Activated T-cell treated with anti-CD3 and anti-CD28 coated beads, Interleukin-2, amount 50 U/mL, for 24 hours (primary cell): Measurements from ENCODE around the gene CASZ1.

ENCODE experiments used
- DNase-seq: peaks from one replicate; pipeline ENCODE4 v3.0.0-alpha.2; 2020
- H3K27ac Mint-ChIP-seq: 2 replicates; pipeline ENCODE4 v1.8.0; 2020; ENCODE audit warnings: mild to moderate bottlenecking, mixed read lengths
- H3K27me3 Mint-ChIP-seq: 2 replicates; pipeline ENCODE4 v1.8.0; 2020; ENCODE audit warnings: mixed read lengths
- H3K36me3 Mint-ChIP-seq: 2 replicates; pipeline ENCODE4 v1.8.0; 2020; ENCODE audit warnings: low read depth, mixed read lengths
- H3K4me1 Mint-ChIP-seq: 2 replicates; pipeline ENCODE4 v1.8.0; 2020; ENCODE audit warnings: low read depth, mixed read lengths
- H3K4me3 Mint-ChIP-seq: 2 replicates; pipeline ENCODE4 v1.8.0; 2020; ENCODE audit warnings: mild to moderate bottlenecking, moderate library complexity, mixed read lengths
- H3K9me3 Mint-ChIP-seq: 2 replicates; pipeline ENCODE4 v1.8.0; 2020; ENCODE audit warnings: mixed read lengths

Gene CASZ1

DNA sequence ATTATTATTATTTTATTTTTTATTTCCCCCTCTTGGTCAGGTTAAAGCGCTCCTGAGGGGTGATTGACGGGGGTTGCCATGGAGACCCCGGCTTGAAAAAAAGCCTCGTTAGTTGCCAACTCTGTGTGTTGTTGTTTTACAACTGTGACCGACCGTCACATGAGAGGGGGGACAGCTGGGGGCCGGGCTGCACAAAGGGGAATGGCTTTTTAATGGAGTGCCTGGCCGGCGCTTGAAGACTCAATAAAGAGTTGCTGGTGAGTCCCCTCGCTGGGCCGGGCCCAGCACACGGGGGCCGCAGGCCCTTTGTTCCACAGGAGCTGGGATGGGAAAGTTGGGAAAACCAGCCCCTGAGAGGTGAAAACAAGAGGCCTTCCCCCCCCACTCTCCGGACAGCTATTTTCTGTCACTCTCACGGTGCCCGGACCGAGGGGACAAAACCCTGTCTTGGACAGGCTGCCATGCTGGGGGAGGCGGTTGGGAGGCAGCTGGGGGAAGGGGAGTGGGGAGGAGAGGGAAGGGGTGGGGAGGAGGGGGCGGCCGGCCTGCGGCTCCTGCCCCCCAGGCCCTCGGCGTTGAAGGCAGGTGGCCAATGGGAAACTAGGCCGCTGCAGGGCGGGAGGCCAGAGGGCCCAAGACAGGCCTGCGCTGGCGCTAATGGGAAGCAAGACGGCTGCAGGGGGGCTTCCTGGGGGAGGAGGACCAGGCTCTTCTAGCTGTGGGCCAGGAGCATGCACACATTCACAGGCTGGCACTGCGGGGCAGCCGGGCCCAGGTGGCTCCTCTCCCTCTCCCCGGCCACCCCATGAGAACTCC lies 67.6 kb downstream of the CASZ1 start:
- Mint-ChIP-seq H3K9me3 (no peaks in the 10 kb centered on the region), H3K27ac (no peak overlapping the region), H3K4me1 (peaks cover 8% of the 10 kb centered on the region), H3K4me3 (no peak overlapping the region), H3K36me3 (no peaks in the 10 kb centered on the region), H3K27me3 (peaks cover 3% of the 10 kb centered on the region)
- no peak for DNase-seq

DNA sequence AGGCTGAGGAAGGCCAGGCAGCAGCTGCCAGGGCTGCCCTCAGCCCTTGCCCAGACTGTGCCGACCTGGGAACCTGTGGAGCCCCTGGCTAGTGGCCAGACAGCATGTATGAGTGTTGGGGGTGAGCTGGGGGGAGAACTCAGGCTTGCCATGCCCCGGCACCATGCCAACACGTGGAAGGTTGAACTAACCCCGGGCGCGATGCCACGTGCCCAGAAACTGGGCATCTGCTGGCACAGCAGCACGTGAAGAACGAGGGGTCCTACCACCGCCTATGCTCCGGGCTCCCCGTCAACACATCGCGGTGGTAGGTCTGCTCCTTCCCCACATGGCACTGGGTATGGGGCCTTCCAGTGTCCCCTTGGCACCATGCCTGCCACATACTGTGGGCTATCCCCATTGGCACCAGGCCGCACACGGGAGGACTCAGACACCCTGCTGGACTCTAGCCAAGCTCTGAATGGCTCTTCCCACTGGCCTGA lies 68.7 kb downstream of the CASZ1 start:
- Mint-ChIP-seq H3K36me3 (no peaks in the 10 kb centered on the region), H3K9me3 (no peaks in the 10 kb centered on the region), H3K4me1 (peaks cover 3% of the 10 kb centered on the region), H3K4me3 (no peak overlapping the region), H3K27me3 (peaks cover 3% of the 10 kb centered on the region), H3K27ac (no peak overlapping the region)
- no peak for DNase-seq

DNA sequence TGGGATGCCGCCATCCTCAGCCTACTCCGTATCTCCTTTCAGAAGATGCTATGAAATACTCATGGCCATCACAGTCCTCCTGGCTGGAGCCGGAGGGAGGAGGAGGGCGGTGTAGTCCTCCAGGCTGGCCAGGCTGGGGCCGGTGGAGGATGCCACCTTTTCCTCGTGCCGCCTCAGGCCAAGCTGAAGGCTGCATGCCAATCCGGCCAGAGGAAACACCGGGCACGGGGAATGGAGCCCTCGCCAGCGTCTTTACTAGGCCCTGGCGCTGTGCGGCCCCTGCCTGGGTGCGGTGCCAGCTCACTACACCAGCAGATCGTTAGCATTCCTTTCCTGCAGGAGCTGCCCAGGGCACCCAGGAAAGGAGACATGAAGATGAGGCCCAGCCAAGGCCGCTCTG lies 70.1 kb downstream of the CASZ1 start:
- Mint-ChIP-seq H3K36me3 (no peaks in the 10 kb centered on the region), H3K27ac (no peak overlapping the region), H3K4me1 (peaks cover 2% of the 10 kb centered on the region), H3K9me3 (no peaks in the 10 kb centered on the region), H3K27me3 (no peaks in the 10 kb centered on the region), H3K4me3 (no peak overlapping the region)
- no peak for DNase-seq

DNA sequence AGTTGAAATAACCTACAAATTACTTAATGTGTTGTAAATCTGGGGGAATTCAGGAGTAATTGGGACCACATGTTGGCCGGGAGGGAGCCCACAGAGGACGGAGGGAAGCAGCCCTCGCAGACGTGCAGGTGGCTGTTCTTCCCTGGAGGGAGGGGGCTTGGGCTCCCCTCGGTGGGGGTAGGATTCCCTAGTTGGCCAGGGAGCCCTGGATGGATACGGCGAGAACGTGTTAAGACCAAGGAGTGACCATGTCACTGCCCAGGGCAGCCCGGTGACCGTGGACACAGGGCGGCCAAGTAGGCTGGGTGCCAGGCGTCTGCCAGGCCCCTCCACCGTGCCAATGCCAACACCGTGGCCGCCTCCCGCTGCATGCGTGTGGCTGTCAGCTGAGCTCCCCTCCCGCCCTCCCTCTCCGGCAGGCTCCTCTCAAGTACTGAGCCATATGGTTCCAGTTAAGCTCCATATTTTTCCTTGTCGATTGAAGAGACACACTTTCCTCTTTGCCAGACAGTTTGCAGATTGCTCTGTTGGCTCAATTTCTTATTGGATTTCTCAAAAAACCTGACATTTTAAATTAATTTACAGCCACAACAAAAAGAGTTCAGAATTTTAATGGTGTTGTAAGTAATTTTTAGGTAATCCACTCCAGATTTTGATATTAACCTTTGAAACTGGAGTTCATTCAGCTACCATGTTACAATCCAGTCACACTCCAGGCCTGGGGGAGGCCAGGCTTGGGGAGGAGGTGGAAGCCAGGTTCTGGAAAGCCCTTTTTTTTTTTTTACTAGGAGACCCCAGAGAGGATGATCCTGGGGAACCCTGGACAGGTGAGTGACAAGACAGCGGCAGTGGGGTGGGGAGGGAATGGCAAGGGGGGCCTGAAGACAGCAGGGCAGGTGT lies 71.2 kb downstream of the CASZ1 start:
- no peak for DNase-seq
- no peaks in the 10 kb centered on the region for H3K9me3 Mint-ChIP-seq
- no peak overlapping the region for H3K4me3 Mint-ChIP-seq
- no peaks in the 10 kb centered on the region for H3K36me3 Mint-ChIP-seq
- no peak overlapping the region for H3K27ac Mint-ChIP-seq
- H3K4me1 Mint-ChIP-seq = no peaks in the 10 kb centered on the region
- H3K27me3 Mint-ChIP-seq = no peaks in the 10 kb centered on the region

DNA sequence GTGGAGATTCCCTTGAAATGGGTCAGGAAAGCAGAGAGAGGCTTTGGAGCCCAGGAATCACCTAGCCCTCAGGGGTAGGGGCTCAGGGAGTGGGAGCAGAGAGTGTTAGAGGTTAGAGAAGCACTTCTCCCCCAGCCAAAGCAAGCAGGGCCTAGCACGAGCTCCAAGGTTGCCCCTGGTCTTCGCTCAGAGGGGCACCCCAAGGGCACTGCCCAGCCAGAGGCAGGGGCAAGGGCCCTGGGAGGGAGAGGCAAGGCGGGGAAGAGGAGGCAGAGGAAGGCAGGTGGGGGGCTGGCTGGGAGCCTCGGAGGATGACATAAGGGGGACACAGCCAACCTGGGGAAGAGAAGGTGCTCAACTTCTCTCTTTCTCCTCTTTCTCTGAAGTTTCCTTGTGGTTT lies 71.9 kb downstream of the CASZ1 start:
- Mint-ChIP-seq H3K9me3 (no peaks in the 10 kb centered on the region), H3K4me3 (no peak overlapping the region), H3K36me3 (no peaks in the 10 kb centered on the region), H3K27ac (no peak overlapping the region), H3K4me1 (no peaks in the 10 kb centered on the region), H3K27me3 (no peaks in the 10 kb centered on the region)
- no peak for DNase-seq

DNA sequence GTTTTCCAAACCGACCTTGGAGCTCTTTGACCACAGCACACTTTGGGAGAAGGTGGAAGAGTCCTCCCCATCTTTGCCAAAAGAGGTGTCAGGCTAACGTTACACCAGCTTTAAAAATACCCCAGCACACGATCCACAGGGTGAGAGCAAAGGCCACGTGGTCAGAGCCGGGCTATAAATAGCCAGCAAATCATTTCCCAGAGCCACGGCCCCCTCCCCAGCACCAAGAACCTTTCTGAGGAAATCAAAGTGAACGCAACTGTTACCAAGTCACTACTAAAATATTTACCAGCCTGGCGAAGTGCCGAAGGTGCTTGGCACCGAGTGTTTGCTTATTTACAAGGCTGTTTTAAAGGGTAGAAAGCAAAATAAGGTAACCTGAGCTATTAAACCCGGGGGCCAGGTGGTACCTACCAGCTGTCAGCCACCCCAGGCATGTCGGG lies 72.4 kb downstream of the CASZ1 start:
- Mint-ChIP-seq H3K9me3 (no peaks in the 10 kb centered on the region), H3K36me3 (no peaks in the 10 kb centered on the region), H3K27ac (no peak overlapping the region), H3K4me1 (no peaks in the 10 kb centered on the region), H3K4me3 (no peak overlapping the region), H3K27me3 (no peaks in the 10 kb centered on the region)
- DNase-seq = no peak

DNA sequence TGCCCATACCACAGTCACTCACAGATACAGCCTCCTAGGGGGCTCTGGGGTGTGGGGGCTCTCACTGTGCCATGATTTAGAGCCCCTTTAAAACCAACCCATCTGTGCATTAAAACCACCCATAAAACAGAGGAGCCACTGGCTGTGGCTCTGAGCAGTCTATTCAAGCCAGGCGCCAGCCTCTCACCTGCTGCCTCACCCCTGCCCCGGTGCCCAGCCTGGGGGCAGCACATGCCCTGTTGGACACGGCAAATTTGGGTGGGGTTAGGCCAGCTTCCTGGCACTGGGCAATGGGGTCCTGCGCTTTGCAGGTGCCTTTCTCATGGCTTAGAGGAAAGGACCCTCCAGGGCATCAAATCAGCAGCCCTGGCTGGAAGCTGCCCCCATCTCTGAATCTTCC lies 73.1 kb downstream of the CASZ1 start:
- no peaks in the 10 kb centered on the region for H3K36me3 Mint-ChIP-seq
- no peaks in the 10 kb centered on the region for H3K9me3 Mint-ChIP-seq
- H3K27me3 Mint-ChIP-seq = no peaks in the 10 kb centered on the region
- DNase-seq = no peak
- no peak overlapping the region for H3K4me3 Mint-ChIP-seq
- H3K4me1 Mint-ChIP-seq = no peaks in the 10 kb centered on the region
- no peak overlapping the region for H3K27ac Mint-ChIP-seq

DNA sequence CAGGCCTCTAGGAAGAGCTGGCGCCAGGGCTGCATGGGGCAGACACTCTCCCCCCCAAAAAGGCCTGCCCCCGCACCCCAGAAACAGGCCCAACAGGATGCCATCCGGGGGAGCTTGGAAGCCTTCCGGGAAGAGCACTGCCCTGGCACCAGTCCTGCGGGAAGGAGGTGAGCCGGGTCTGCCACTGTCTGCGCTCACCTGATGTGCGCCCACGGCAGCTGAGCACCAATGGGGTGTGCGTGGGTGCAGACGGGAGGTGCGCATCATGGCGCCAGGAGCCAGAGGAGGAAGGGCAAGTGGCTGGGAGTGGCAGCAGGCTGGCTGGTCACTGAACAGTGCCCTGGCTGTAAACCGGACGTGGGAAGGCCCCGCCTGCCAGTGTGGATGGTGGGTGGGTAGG lies 73.6 kb downstream of the CASZ1 start:
- Mint-ChIP-seq H3K27ac (no peak overlapping the region), H3K4me3 (no peak overlapping the region), H3K9me3 (no peaks in the 10 kb centered on the region), H3K4me1 (no peaks in the 10 kb centered on the region), H3K36me3 (no peaks in the 10 kb centered on the region), H3K27me3 (no peaks in the 10 kb centered on the region)
- DNase-seq = no peak

DNA sequence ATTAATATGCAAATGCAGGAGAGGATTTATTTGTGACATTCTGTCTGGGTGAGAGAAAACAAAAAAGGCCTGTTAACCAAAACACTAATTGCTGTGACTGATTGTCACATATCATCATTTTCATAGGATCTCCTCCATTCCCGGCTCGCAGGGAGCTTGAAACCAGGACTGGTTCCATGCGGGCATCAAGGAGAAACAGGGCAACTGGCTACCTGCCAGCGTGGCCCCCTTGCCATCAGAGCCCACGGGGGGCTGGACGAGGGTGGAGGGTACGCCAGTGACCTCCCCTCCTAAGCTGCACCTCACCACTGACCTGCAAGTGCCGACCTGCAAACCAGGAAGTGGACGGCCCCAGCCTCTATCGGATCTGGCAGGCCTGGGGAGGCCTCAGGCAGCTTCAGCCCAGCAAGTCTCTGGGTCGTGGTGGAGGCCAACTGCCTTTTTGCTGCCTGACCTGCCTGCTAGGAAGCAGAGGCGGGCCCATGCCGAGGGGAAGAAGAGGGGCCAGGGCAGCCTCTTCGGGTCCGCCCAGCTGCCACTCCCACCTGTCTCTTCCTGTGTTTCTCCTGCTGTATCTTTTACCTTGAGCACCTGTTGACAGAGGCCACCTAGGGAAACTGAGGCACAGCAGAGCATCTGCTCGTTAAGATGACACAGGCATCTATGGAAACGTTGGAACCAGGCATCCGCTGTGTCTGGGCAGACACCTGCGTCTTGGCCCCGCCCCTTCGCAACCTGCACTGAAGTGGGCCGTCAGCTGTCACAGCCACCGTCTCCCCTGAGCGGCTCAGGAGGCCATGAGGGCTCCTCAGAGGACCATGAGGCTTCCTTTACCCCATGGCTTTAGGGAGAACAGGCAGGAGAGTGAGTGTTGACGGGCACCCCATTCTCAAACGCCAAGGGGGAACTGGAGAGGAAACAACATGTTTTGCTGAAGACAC lies 74.8 kb downstream of the CASZ1 start:
- H3K4me3 Mint-ChIP-seq = no peak overlapping the region
- H3K9me3 Mint-ChIP-seq = no peaks in the 10 kb centered on the region
- H3K36me3 Mint-ChIP-seq = no peaks in the 10 kb centered on the region
- peaks cover 3% of the 10 kb centered on the region for H3K27me3 Mint-ChIP-seq
- no peak overlapping the region for H3K27ac Mint-ChIP-seq
- DNase-seq = no peak
- no peaks in the 10 kb centered on the region for H3K4me1 Mint-ChIP-seq

DNA sequence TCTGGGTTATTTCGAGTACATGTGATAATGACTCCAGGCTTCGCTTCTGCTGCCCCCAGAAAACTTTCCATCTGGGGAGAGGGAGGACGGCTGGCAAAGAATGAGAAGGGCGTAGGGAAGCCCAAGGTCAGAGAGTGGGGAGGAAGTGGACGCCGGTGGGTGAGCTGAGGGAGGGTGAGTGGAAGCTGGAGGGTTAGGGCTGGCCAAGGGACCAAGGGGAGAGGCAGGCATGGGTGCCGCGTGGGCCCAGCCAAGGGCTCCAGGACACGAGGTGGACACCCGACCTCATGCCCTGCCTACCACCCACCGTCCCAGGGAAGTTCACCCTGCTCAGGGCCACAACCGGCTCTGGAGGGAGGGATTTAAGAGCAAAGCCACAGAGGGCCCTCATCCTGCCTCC lies 75.8 kb downstream of the CASZ1 start:
- Mint-ChIP-seq H3K36me3 (no peaks in the 10 kb centered on the region), H3K4me1 (no peaks in the 10 kb centered on the region), H3K27ac (no peak overlapping the region), H3K27me3 (peaks cover 7% of the 10 kb centered on the region), H3K9me3 (no peaks in the 10 kb centered on the region), H3K4me3 (no peak overlapping the region)
- DNase-seq = no peak

DNA sequence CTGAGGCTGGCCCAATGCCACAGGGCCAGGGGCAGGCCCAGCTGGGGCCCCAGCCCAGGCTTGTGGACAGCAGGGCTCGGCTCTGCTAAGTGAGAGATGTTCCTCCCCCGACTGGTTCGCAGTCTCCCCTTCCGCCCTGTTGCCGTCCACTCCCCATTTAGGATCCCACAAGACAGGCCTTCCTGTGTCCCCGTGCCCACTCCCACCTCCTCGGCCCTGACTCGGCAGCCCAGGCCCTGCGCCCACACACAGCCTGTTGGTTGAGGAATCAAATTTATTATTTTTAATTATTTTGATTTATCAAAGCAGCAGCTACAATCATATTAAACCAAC lies 78.4 kb downstream of the CASZ1 start:
- Mint-ChIP-seq H3K9me3 (no peaks in the 10 kb centered on the region), H3K27me3 (peaks cover 19% of the 10 kb centered on the region), H3K36me3 (no peaks in the 10 kb centered on the region), H3K27ac (no peak overlapping the region), H3K4me1 (no peaks in the 10 kb centered on the region), H3K4me3 (no peak overlapping the region)
- no peak for DNase-seq

DNA sequence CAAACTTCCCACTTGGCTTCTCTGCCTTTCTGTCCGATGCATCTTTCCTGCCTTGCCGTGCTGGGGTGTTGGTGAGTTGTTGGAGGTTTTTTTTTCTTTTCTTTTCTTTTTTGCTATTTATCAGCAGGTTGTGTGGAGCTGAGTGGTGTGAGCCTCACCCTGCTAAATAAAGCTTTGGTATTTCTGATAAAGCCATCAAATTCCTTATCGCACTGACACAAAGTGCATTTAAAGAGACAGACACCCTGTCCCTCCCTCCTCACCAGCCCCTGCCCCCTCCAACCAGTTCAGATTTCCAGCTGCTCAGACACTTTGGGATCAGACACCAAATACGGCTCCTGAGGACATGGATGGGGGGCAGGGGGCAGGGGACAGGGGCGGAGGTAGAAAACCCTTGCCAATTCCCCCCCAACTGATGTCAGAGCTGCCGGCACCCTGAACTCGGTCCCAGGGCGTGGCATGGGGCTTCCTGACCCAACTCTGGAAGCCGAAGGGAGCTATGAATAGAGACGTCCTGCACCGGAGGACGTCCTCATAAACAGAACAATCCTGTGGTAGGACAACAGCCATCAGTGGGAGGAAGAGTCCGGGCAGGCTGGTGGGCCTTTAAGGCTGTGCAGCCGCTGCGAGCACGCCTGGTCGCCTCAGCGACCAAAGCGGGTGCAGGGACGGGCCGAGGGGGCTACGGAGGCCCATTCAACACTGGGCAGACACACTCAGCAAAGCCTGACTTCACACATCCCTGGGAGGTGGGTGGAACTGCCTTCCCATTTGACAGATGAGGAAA lies 79.0 kb downstream of the CASZ1 start:
- DNase-seq = no peak
- Mint-ChIP-seq H3K27me3 (peaks cover 19% of the 10 kb centered on the region), H3K9me3 (no peaks in the 10 kb centered on the region), H3K27ac (no peak overlapping the region), H3K4me3 (no peak overlapping the region), H3K4me1 (no peaks in the 10 kb centered on the region), H3K36me3 (no peaks in the 10 kb centered on the region)

DNA sequence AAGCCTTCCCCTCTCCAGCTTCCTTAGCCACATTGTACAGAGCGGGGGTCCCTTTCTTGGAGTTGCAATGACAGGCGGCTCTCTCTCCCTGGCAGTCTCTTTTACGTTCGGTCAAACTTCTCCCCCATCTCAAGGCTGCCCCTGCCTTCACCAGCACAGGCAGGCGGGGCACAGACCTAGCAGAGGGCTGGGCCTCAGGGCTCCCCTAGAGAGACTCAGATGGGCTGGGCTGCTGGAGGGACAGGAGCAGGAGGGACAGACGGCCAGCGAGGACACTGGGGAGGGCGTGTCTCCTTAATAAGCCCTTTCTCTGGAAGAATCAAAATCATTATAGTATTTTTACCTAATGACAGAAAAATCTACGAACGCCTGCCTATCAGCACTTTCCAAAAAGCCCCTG lies 79.6 kb downstream of the CASZ1 start:
- no peak overlapping the region for H3K4me3 Mint-ChIP-seq
- H3K27ac Mint-ChIP-seq = no peak overlapping the region
- no peaks in the 10 kb centered on the region for H3K4me1 Mint-ChIP-seq
- H3K36me3 Mint-ChIP-seq = no peaks in the 10 kb centered on the region
- H3K9me3 Mint-ChIP-seq = no peaks in the 10 kb centered on the region
- no peak for DNase-seq
- H3K27me3 Mint-ChIP-seq = peaks cover 19% of the 10 kb centered on the region
